ENCODE measurements around the gene PSMB10.
"Not testable (repeated sequence)": the region's sequence is repeated elsewhere in the genome, so short reads cannot be mapped to it uniquely, and the experiment has no call there.

The PSMB10 gene

DNA sequence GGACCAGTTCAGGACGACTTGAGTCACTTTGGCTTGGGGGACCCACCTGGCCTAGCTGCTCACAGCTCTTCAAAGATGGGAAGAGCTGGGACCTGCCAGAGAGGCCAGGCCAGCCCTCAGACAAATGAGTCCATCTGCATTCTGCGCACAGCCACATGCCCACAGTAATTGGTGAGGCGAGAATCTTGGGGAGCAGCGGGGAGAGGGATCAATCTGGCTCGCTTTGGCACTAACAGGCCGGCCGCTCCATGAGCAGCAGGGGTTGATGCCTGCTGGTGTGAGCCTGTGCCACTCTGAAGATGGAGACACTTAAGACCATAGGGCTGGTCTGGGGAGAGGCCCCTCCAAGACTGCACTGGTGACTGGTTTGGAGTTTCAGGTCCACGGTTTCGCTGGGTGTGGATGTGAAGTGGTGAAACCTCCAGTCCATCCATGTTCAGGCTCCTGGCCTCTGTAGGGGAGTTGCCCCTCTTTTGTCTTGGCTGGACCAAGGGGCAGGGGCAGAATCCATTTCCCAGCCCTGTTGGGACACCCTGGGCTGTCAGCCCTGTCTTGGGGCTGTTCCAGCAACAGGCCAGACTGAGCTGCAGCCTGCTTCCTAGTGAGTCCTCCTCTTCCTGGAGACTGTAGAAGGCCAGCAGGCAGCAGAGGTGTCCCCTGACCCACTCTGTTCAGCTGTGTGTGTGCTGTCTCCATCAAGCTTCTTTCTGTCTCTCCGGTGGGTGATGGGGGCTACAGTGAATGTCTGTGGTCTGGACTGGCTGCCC, 12.3 kb downstream of the PSMB10 start:
- no peak for DNase-seq

GRCh38 chr16:67923414-67924116, 13.1 kb downstream of the PSMB10 start:
- DNase-seq: no peak

GRCh38 chr16:67922740-67923139, 13.9 kb downstream of the PSMB10 start:
- DNase-seq: no peak

- DNase-seq: no peak
Observed at GRCh38 chr16:67922221-67922620, 14.4 kb downstream of the PSMB10 start.

GRCh38 chr16:67919622-67920221, 16.9 kb downstream of the PSMB10 start:
- DNase-seq: no peak

DNA sequence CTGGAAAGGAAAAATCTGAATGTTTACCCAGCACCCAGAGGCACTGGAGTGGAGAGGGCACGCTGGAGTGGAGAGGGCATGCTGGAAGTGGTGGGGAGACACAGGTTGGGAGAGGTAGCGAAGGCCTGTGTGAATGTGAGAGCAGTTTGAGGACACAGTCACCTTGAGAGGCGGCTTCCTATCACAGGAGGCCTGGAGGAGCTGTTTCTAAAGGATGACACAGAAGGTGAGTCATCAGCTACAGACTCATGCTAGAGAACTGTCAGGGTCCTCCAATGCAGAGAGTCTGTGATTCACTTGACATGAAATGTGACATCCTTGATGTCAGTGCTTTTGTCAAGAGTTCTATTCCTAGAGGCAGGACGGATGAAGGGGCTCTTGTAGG, 18.8 kb downstream of the PSMB10 start:
- DNase-seq: peak; percentile 69

- DNase-seq: no peak
Observed at GRCh38 chr16:67917140-67917851, 19.4 kb downstream of the PSMB10 start.

GRCh38 chr16:67915831-67916723, 20.6 kb downstream of the PSMB10 start:
- no peak for DNase-seq

DNA sequence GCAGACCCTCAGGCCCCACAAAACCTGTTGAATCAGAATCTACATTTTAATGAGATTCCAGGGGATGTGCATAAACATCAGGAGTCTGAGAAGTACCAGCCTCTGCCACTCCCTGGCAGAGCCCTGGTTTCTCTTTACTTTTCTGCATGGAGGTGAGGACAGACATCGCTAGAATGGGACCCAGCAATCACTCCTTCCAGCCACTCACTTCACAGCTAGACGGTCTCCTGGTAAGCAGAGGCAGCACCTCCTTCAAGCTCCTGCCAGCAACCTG, 21.2 kb downstream of the PSMB10 start:
- DNase-seq: not testable (repeated sequence)

- no peak for DNase-seq
Observed at GRCh38 chr16:67914758-67915495, 21.7 kb downstream of the PSMB10 start.

DNA sequence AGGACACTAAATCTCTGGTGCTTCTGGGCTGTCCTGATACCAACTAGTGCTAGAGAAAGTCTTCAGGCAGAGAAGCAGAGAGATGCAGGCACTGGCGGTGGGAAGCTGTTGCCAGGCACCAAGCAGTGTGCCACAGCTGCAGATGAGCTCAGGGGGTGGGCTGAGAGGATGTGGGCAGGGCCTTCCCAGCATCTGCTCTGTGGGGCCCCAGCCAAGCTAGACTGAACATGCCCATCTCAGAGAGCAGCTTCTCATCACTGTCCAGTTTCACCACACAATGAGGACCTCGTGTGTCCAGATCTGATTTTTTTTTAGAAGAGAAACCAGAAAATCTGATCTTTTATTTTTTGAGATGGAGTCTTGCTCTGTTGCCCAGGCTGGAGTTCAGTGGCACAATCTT, 26.5 kb downstream of the PSMB10 start:
- DNase-seq: peak; percentile 53

GRCh38 chr16:67909056-67909742, 27.5 kb downstream of the PSMB10 start:
- DNase-seq: no peak

GRCh38 chr16:67907397-67908180, 29.1 kb downstream of the PSMB10 start:
- no peak for DNase-seq

DNA sequence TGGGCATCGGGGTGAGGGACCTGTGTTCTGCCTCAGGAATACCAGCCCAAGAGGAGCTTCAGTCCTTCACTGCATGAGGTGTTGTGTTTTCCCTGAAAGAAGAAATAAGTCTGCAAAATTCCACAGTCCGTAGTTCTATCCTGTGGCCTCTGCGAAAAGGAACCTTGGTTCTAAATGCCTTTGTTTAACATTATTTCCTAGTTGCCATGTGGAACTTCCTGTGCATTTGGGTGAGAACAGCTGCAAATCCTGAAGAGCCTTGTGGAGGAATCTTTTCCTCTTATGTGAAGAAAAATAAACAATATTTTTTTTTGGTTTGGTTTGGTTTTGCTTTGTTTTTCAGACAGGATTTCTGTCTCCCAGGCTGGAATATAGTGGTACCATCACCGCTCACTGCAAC, 33.8 kb downstream of the PSMB10 start:
- DNase-seq: no peak

- no peak for DNase-seq
Observed at GRCh38 chr16:67901734-67902133, 34.9 kb downstream of the PSMB10 start.

GRCh38 chr16:67897231-67897630, 39.4 kb downstream of the PSMB10 start:
- DNase-seq: no peak

GRCh38 chr16:67893743-67894399, 42.8 kb downstream of the PSMB10 start:
- DNase-seq: no peak

DNA sequence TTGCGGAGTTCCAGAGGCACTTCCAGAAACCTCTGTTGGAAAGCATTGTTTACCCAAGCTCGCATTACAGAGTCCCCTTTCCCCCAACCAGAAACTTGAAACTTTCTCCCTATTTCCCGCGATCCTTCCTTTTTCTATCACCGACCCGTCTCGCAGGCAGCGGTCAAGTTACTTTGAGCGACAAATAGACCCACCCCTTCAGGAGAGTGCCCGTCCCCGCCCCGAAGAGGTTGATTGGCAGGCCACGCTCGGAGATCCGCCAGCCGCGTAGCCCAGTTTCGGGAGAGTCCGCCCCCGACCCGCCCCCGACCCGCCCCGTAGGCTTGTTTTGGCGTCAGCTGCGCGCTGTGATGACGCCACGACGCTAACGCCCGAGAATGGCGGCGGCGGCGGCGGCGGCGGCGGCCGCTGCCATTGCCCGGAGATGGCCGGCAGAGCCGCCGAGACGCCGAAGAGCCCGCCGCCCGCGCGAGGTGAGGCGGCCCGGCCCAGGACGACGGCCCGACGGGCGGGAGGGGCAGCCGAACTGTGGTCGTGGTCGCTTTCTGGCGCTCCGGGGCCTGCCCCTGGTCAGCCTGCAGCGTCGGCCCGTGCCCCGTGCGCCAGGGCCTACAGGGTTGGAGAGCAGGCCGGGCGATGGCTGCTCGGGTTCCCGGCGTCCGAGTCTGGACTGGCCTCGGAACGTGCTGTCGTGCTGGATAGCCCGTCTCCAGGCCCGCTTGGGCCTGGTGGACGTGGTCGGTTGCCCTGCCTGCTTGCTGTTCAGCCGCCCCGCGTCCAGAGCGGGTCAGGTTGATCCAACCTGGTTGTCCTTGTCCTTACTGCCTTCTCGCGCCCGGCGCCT, 43.5 kb downstream of the PSMB10 start, which contains the start of gene PSKH1:
Gene PSKH1 (plus strand): TSS at position 356 of the 844 bp plus-strand sequence. CDS start 15,496 bp downstream, outside the sequence.
- peak; percentile 96 for DNase-seq

DNA sequence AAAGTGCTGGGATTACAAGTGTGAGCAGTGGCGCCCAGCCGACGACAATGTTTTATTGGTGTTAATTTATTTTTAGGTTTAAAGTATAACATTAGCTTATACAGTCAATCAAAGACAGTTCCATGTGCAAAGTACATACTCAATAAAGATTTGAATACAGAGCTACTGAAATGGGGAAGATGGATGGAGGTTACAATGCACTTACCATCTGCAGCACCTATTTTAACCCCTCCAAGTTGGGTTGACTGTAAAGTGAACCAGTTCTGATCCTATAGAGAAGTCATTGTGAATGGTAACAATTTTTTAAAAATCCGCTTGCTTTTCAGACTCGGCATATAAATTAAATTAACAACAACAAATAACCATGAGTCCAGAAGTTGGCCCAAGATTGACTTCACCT, 44.3 kb downstream of the PSMB10 start:
- DNase-seq: no peak

Data from stimulated activated CD8-positive, alpha-beta memory T cell treated with anti-CD3 and anti-CD28 coated beads, Interleukin-4, amount 100 ng/mL, for 48 hours (primary cell).